Neural crest cell (in vitro differentiated cells): ENCODE data around the gene KCTD5. TPM values are rescaled to one million over a fixed set of nuclear protein-coding genes. Genes with fewer than 3 reads are reported as not detected.
A peak's percentile ranks its signal among the peaks of the same experiment; 100 is the strongest.
"Not testable (repeated sequence)": the region's sequence is repeated elsewhere in the genome, so short reads cannot be mapped to it uniquely, and the experiment has no call there.

Experiments
- DNase-seq: peaks from one replicate; pipeline ENCODE4 v3.0.0; 2021; ENCODE audit warnings: low read depth, mixed read lengths, low spot score
- H3K27ac Mint-ChIP-seq: one replicate; pipeline ENCODE4 v1.8.0; 2021; ENCODE audit warnings: mild to moderate bottlenecking, mixed read lengths; ENCODE audit not compliant: unreplicated experiment
- H3K27me3 Mint-ChIP-seq: 2 replicates; pipeline ENCODE4 v1.8.0; 2021; ENCODE audit warnings: low read depth, mild to moderate bottlenecking, mixed read lengths
- H3K36me3 Mint-ChIP-seq: 2 replicates; pipeline ENCODE4 v1.8.0; 2021; ENCODE audit warnings: low read depth, mild to moderate bottlenecking, mixed read lengths
- H3K4me1 Mint-ChIP-seq: 2 replicates; pipeline ENCODE4 v1.8.0; 2021; ENCODE audit warnings: mixed read lengths
- H3K4me3 Mint-ChIP-seq: one replicate; pipeline ENCODE4 v1.8.0; 2021; ENCODE audit warnings: mild to moderate bottlenecking, mixed read lengths
- H3K9me3 Mint-ChIP-seq: 2 replicates; pipeline ENCODE4 v1.8.0; 2021; ENCODE audit warnings: mixed read lengths
- CTCF ChIP-seq: fragments of 200-600 bp; sonication (generic); conservative IDR thresholded peaks from 2 replicates; pipeline ENCODE4 v1.5.0; 2021; ENCODE audit warnings: antibody characterized with exemption, mild to moderate bottlenecking
- long read RNA-seq: library from polyadenylated mRNA; unstranded; transcript quantifications from one replicate; pipeline ENCODE4 v2.0.0, GENCODE V29; 2020
- total RNA-seq: library from RNA; stranded (reverse); gene quantifications from 2 replicates; pipeline ENCODE4 v1.2.1, GENCODE V29; 2021

Gene KCTD5
- 27.4 and 27.7 TPM in 2 replicates for total RNA-seq
- long read RNA-seq, partial matches to known transcripts, result 0 of 4 reads
- long read RNA-seq, other reads (novel, unspliced or antisense), result 2 of 4 reads

GRCh38 chr16:2682209-2683021 lies at the start of gene KCTD5:
KCTD5 (plus strand) TSS chr16:2682523; CDS start chr16:2682549, 26 bp downstream.
- no peak for TF ChIP-seq CTCF
- H3K4me3 Mint-ChIP-seq, result peak within 1 kb of the TSS; percentile 98
- H3K27ac Mint-ChIP-seq, result peak within 1 kb of the TSS; percentile 98
- no peaks in the 10 kb centered on the region for H3K27me3 Mint-ChIP-seq
- H3K9me3 Mint-ChIP-seq, result no peaks in the 10 kb centered on the region
- no peaks in the 10 kb centered on the region for H3K36me3 Mint-ChIP-seq
- H3K4me1 Mint-ChIP-seq, result peaks cover 6% of the 10 kb centered on the region
- DNase-seq, result peak; percentile 92

DNA sequence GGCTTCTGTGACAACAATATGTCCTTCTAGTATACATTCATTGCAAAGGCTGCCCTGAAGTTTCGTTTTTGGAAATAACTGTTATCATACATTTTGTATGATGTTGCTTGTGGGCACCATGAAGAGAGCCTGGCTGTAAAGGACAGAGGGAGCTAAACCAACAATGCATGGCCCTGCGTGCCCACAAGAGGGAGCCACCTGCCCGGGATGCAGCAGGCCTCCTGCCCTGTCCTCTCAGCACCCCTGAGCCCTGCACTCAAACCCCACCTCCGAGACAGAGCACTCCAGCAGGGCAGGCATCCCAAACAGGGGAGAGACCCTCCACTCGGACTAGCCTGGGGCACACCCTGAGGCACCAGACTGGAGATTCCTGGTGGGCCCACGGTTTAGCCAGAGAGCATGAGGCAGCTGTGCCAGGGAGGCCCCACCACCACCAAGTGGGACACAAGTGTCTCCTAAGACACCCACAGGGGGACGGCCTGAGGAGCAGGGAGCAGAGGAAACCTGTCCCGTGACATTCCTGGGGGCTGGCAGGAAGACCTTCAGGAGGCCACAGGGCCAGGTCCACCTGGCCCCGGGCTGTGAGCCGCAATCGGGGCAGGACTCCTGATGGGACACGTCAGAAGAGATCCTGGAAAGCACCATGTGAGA lies 43.1 kb upstream of the KCTD5 start:
- not testable (repeated sequence) for H3K4me3 Mint-ChIP-seq, H3K4me1 Mint-ChIP-seq, H3K27me3 Mint-ChIP-seq, H3K27ac Mint-ChIP-seq, DNase-seq, H3K9me3 Mint-ChIP-seq, H3K36me3 Mint-ChIP-seq
- TF ChIP-seq CTCF, result peak; percentile 44

DNA sequence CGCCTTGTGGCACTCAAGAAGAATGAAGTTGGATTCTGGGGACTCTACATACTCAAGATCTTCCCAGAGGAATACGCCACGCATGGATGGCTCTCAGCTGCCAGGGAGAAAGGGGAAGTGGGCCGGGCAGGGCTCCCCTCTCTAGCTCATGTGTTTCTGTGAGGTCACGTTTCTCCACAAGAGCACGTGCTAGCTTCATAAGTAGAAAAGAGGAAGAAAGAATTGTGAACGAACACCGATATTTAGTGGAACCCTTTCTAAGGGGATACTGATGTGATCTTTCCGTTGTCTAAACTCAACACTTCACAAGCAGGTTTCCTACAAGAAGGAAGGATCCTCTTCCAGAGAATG lies 42.6 kb upstream of the KCTD5 start:
- H3K36me3 Mint-ChIP-seq, H3K27ac Mint-ChIP-seq, H3K27me3 Mint-ChIP-seq, H3K9me3 Mint-ChIP-seq, H3K4me3 Mint-ChIP-seq, H3K4me1 Mint-ChIP-seq, DNase-seq: not testable (repeated sequence)

DNA sequence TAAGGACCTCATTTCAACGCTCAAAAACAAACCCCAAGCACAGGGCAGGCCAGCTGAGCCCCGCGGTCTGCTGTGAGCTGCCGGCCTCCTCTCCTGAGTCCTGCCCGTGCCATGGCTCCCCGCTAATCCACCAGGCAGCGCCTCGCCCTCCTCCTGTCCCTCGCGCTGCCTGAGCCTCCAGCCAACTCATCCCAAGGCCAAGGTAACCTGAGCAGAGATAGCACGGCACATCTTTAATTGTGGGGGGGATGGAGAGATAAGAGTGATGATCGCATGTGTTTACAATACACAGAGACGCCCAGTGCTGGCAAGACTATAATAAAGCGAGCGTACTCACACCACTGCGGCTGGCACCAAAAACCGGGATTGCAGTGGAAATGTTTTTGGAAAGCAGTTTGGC lies 39.8 kb upstream of the KCTD5 start:
- H3K27me3 Mint-ChIP-seq, H3K4me3 Mint-ChIP-seq, H3K27ac Mint-ChIP-seq, DNase-seq, H3K9me3 Mint-ChIP-seq, H3K4me1 Mint-ChIP-seq, H3K36me3 Mint-ChIP-seq: not testable (repeated sequence)

DNA sequence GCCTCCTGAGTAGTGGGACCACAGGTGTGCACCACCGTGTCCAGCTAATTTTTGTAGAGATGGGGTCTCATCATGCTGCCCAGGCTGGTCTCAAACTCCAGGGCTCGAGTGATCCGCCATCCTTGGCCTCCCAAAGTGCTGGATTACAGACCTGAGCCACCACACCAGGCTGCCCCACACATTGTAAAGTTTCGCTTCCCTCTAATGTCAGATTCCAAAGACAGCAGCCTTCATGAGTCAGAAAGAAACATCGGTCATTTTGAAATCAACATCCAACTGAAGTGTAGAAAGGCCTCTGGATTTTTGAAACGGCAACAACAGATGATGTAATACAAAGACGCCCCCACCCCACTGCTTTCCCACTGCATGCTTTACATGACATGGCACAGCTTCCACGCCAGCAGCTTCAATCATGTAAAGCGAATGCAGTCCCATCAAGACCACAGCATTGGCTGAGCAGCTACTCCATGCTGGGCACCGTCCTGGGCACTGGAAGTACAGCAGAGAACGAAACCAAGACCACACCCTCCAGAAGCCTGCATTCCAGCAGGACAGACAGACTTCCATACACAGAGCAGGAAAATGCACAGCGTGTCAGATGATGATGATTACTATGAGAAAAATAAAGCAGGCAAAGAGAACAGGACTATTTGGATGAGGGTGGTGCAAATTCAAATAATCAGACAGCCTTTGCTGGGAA lies 37.4 kb upstream of the KCTD5 start:
- DNase-seq, H3K4me1 Mint-ChIP-seq, H3K9me3 Mint-ChIP-seq, H3K27ac Mint-ChIP-seq, H3K27me3 Mint-ChIP-seq, H3K36me3 Mint-ChIP-seq, H3K4me3 Mint-ChIP-seq: not testable (repeated sequence)

DNA sequence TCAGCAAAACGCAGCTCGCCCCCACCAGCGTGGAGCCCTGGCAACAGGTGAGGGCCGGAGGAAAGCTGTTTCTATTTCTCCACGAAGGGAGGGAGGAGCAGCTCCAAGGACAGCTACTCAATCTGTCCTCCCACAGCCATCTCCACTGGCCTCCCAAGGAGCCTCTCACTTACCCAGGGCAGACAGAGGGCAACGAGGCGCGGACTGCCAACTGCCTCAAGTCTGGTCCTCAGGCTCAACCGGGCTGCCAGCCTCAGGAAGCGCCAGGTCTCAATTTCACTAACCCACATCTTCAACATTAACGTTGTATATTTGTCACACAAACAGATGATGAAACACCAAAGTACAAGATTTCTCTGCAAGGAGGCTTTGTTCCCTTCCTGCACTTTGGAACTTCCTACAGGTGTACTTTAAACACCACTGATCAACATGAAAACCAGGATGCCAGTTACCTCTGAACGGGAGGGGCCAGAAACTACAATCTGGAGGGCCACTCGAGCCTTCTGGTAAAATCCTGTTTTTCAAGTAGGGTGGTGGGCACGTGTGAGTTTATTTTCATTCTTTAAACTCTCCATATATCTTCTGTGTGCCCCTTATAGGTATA lies 31.0 kb upstream of the KCTD5 start:
- not testable (repeated sequence) for H3K4me1 Mint-ChIP-seq, H3K36me3 Mint-ChIP-seq, H3K4me3 Mint-ChIP-seq, DNase-seq, H3K9me3 Mint-ChIP-seq, H3K27me3 Mint-ChIP-seq, H3K27ac Mint-ChIP-seq

DNA sequence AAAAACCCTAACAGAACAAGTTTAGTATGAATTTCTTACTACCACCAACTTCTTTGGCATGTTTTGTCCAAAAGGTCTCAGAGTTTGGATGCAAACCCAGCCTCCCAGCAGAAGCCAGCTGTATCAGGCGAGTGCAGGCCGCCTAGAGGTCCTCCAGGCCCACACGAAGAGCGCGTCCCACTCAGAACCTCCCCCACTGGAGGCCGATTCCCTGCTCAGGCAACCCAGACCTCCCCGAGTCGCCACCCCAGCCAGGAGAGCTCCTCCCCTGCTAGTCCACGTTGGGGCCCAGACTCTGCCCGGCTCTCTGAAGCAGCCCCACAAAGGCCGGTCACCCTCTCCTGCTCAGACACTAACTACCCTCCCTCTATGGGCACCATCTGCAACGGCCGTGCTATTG lies 28.4 kb upstream of the KCTD5 start:
- H3K9me3 Mint-ChIP-seq, H3K27me3 Mint-ChIP-seq, H3K27ac Mint-ChIP-seq, H3K4me3 Mint-ChIP-seq, H3K4me1 Mint-ChIP-seq, H3K36me3 Mint-ChIP-seq, DNase-seq: not testable (repeated sequence)

- not testable (repeated sequence) for H3K4me3 Mint-ChIP-seq, H3K4me1 Mint-ChIP-seq, DNase-seq, H3K9me3 Mint-ChIP-seq, H3K36me3 Mint-ChIP-seq, H3K27ac Mint-ChIP-seq, H3K27me3 Mint-ChIP-seq
Observed at GRCh38 chr16:2654949-2655348, 27.4 kb upstream of the KCTD5 start.
